ENCODE results near the gene SLC30A1.

SLC30A1 gene

DNA sequence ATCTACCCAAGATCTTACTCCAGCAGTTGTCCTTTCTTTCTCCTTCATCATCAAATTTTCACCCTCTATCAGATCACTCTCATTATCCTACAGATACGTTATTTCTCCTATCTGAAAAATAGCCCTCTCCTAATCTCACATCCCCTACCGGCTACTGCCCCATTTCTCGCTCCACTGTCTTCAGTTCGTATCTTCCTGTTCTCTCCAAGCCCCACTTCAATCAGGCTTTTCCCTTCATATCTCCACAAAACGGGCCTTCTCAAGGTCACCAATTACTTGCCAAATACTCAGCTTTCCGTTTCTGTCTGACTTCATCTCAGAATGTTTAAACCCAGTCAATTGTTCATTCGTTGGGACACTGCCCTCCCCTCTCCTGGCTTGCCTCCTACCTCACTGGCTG lies 32.4 kb downstream of the SLC30A1 start:
- Histone ChIP-seq H3K9me3 (ENCODE audit: low read length) (no peaks in the 10 kb centered on the region), H2AFZ (ENCODE audit: low read length) (no peak overlapping the region), H3K4me3 (ENCODE audit: low read depth, low read length, poor library complexity, severe bottlenecking) (no peak overlapping the region), H3K27me3 (ENCODE audit: insufficient read depth, low read length) (no peaks in the 10 kb centered on the region; the same call in 1 of the 2 replicates), H3F3A (ENCODE audit: insufficient read depth, low read length) (no peaks in the 10 kb centered on the region), H3K36me3 (ENCODE audit: insufficient read depth, low read length) (no peaks in the 10 kb centered on the region), H3K79me2 (ENCODE audit: insufficient read depth, low read length) (no peaks in the 10 kb centered on the region), H3K4me1 (ENCODE audit: insufficient read depth, low read length, severe bottlenecking) (no peaks in the 10 kb centered on the region), H3K9ac (ENCODE audit: low read length) (no peak overlapping the region), H4K20me1 (ENCODE audit: insufficient read depth, low read length) (no peaks in the 10 kb centered on the region), H3K4me2 (ENCODE audit: low read length) (no peak overlapping the region), H3K9me2 (ENCODE audit: low read depth, low read length) (no peaks in the 10 kb centered on the region), H3K27ac (ENCODE audit: low read depth, low read length, poor library complexity, severe bottlenecking) (no peak overlapping the region)
- no peak for TF ChIP-seq CTCF (IDR thresholded peaks at IDR 0.05; ENCODE audit: low read length)
- no peak for TF ChIP-seq EZH2 (IDR thresholded peaks at IDR 0.05; ENCODE audit: borderline replicate concordance, low read length)

DNA sequence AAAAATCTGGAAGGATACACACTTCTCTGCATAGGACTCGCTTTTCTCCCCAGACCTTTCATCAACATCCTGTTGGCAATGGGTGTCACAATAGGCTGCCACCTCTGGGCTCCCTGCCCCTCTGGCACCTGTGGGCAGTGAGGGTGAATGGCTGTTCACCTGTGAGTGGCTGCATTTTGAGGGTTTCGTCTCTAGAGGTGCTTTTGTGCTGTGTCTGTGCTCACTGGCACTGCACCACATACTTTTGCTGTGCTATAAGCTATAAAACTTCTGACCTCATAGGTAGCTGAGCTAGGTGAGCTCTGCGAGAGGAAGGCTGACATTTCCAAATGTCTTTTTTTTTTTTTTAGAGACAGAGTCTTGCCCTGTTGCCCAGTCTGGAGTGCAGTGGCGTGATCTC lies 35.9 kb downstream of the SLC30A1 start:
- Histone ChIP-seq H3K9me3 (ENCODE audit: low read length) (no peaks in the 10 kb centered on the region), H2AFZ (ENCODE audit: low read length) (no peak overlapping the region), H4K20me1 (ENCODE audit: insufficient read depth, low read length) (no peaks in the 10 kb centered on the region), H3K27me3 (ENCODE audit: insufficient read depth, low read length) (no peaks in the 10 kb centered on the region; the same call in 1 of the 2 replicates), H3K36me3 (ENCODE audit: insufficient read depth, low read length) (no peaks in the 10 kb centered on the region; the same call in 1 of the 2 replicates), H3F3A (ENCODE audit: insufficient read depth, low read length) (no peaks in the 10 kb centered on the region), H3K4me3 (ENCODE audit: low read depth, low read length, poor library complexity, severe bottlenecking) (no peak overlapping the region), H3K4me2 (ENCODE audit: low read length) (no peak overlapping the region), H3K79me2 (ENCODE audit: insufficient read depth, low read length) (no peaks in the 10 kb centered on the region), H3K9ac (ENCODE audit: low read length) (no peak overlapping the region), H3K4me1 (ENCODE audit: insufficient read depth, low read length, severe bottlenecking) (no peaks in the 10 kb centered on the region), H3K27ac (ENCODE audit: low read depth, low read length, poor library complexity, severe bottlenecking) (no peak overlapping the region), H3K9me2 (ENCODE audit: low read depth, low read length) (no peaks in the 10 kb centered on the region)
- no peak for TF ChIP-seq EZH2 (IDR thresholded peaks at IDR 0.05; ENCODE audit: borderline replicate concordance, low read length)
- TF ChIP-seq CTCF (IDR thresholded peaks at IDR 0.05; ENCODE audit: low read length), result no peak

- Histone ChIP-seq H3K27me3 (ENCODE audit: insufficient read depth, low read length) (no peaks in the 10 kb centered on the region; the same call in 1 of the 2 replicates), H3K4me1 (ENCODE audit: insufficient read depth, low read length, severe bottlenecking) (no peaks in the 10 kb centered on the region), H3K9me2 (ENCODE audit: low read depth, low read length) (no peaks in the 10 kb centered on the region), H3K27ac (ENCODE audit: low read depth, low read length, poor library complexity, severe bottlenecking) (no peak overlapping the region), H3K9ac (ENCODE audit: low read length) (no peak overlapping the region), H3K36me3 (ENCODE audit: insufficient read depth, low read length) (no peaks in the 10 kb centered on the region; the same call in 1 of the 2 replicates), H4K20me1 (ENCODE audit: insufficient read depth, low read length) (no peaks in the 10 kb centered on the region), H3F3A (ENCODE audit: insufficient read depth, low read length) (no peaks in the 10 kb centered on the region), H3K9me3 (ENCODE audit: low read length) (no peaks in the 10 kb centered on the region), H3K79me2 (ENCODE audit: insufficient read depth, low read length) (no peaks in the 10 kb centered on the region), H3K4me3 (ENCODE audit: low read depth, low read length, poor library complexity, severe bottlenecking) (no peak overlapping the region), H3K4me2 (ENCODE audit: low read length) (no peak overlapping the region), H2AFZ (ENCODE audit: low read length) (no peak overlapping the region)
- TF ChIP-seq EZH2 (IDR thresholded peaks at IDR 0.05; ENCODE audit: borderline replicate concordance, low read length), result no peak
- no peak for TF ChIP-seq CTCF (IDR thresholded peaks at IDR 0.05; ENCODE audit: low read length)
These were observed 37.1 kb downstream of the SLC30A1 start for GRCh38 chr1:211541720-211542477.

Data from OCI-LY1 (cell line).